A549 (cell line): ENCODE results near the gene GSTK1.

Experiments
- EP300 ChIP-seq, 2 experiments: fragments of >200 bp; sonication (Bioruptor Twin); formaldehyde crosslinking; IDR thresholded peaks; 2 replicates in 1 of 2; 3 replicates in 1 of 2; pipeline ENCODE4 v1.6.1; 2016 to 2017
- ESRRA ChIP-seq: fragments of 150-350 bp; IDR thresholded peaks from 2 replicates; pipeline ENCODE4 v1.6.1; 2014; ENCODE audit warnings: mild to moderate bottlenecking, low read length, borderline replicate concordance
- NR3C1 ChIP-seq: fragments of >200 bp; sonication (Bioruptor Twin); formaldehyde crosslinking; IDR thresholded peaks from 3 replicates; pipeline ENCODE4 v1.6.1; 2017
- POLR2A ChIP-seq: IDR thresholded peaks from 2 replicates; pipeline ENCODE4 v1.6.1; 2012; ENCODE audit warnings: mild to moderate bottlenecking, low read length
- SMC3 ChIP-seq: fragments of >200 bp; sonication (Bioruptor Twin); formaldehyde crosslinking; IDR thresholded peaks from 3 replicates; pipeline ENCODE4 v1.6.1; 2018; ENCODE audit warnings: inconsistent platforms
- SREBF2 ChIP-seq: fragments of 450-650 bp; IDR thresholded peaks from 2 replicates; pipeline ENCODE4 v1.6.1; 2014; ENCODE audit warnings: mild to moderate bottlenecking, moderate library complexity
- TP53 ChIP-seq: fragments of 250-450 bp; sonication (Bioruptor Pico); IDR thresholded peaks from 2 replicates; pipeline ENCODE4 v1.5.0; 2021; ENCODE audit warnings: mild to moderate bottlenecking, moderate library complexity
- ZNF302 ChIP-seq: fragments of 250-450 bp; sonication (Bioruptor Pico); IDR thresholded peaks from 2 replicates; pipeline ENCODE4 v1.9.0; 2021; ENCODE audit warnings: inconsistent platforms, mild to moderate bottlenecking, moderate library complexity
- TF ChIP-seq, protein P1 (sequence below): fragments of 450-650 bp; IDR thresholded peaks from 2 replicates; pipeline ENCODE4 v1.6.1; 2014; ENCODE audit warnings: antibody characterized with exemption
- TF ChIP-seq, protein P2 (sequence below): fragments of >200 bp; sonication (Bioruptor Twin); formaldehyde crosslinking; IDR thresholded peaks from 3 replicates; pipeline ENCODE4 v1.5.1; 2016
- TF ChIP-seq, protein P3 (sequence below): fragments of 150-350 bp; IDR thresholded peaks from 2 replicates; pipeline ENCODE4 v1.6.1; 2014; ENCODE audit warnings: low read depth, mild to moderate bottlenecking, low read length
- TF ChIP-seq, protein P4 (sequence below): IDR thresholded peaks from 2 replicates; pipeline ENCODE4 v1.6.1; 2012; ENCODE audit warnings: low read depth, borderline replicate concordance

DNA sequence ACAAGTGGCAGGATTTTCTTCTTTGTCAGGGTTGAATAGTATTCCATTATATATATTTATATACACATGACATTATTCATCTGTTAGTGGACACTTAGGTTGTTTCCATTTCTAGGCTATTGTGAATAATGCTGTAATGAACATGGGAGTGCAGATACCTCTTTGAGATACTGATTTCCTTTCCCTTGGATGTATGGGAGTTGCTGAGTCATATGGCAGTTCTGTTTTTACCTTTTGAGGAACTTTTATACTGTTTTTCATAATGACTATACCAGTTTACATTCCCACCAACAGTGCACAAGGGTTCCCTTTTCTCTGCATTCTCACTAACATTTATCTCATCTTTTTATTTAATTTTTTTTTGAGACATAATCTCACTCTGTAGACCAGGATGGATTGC lies 50.9 kb downstream of the GSTK1 start:
- TF ChIP-seq, protein P1, sequence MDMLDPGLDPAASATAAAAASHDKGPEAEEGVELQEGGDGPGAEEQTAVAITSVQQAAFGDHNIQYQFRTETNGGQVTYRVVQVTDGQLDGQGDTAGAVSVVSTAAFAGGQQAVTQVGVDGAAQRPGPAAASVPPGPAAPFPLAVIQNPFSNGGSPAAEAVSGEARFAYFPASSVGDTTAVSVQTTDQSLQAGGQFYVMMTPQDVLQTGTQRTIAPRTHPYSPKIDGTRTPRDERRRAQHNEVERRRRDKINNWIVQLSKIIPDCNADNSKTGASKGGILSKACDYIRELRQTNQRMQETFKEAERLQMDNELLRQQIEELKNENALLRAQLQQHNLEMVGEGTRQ = no peak
- TF ChIP-seq, protein P2, sequence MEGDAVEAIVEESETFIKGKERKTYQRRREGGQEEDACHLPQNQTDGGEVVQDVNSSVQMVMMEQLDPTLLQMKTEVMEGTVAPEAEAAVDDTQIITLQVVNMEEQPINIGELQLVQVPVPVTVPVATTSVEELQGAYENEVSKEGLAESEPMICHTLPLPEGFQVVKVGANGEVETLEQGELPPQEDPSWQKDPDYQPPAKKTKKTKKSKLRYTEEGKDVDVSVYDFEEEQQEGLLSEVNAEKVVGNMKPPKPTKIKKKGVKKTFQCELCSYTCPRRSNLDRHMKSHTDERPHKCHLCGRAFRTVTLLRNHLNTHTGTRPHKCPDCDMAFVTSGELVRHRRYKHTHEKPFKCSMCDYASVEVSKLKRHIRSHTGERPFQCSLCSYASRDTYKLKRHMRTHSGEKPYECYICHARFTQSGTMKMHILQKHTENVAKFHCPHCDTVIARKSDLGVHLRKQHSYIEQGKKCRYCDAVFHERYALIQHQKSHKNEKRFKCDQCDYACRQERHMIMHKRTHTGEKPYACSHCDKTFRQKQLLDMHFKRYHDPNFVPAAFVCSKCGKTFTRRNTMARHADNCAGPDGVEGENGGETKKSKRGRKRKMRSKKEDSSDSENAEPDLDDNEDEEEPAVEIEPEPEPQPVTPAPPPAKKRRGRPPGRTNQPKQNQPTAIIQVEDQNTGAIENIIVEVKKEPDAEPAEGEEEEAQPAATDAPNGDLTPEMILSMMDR = no peak
- TF ChIP-seq SREBF2 = no peak
- no peak for TF ChIP-seq POLR2A
- no peak for TF ChIP-seq ZNF302
- TF ChIP-seq SMC3 = no peak
- TF ChIP-seq NR3C1 = no peak
- TF ChIP-seq TP53 (CRISPR knock-in tag) = no peak
- no peak for TF ChIP-seq ESRRA
- TF ChIP-seq, protein P3, sequence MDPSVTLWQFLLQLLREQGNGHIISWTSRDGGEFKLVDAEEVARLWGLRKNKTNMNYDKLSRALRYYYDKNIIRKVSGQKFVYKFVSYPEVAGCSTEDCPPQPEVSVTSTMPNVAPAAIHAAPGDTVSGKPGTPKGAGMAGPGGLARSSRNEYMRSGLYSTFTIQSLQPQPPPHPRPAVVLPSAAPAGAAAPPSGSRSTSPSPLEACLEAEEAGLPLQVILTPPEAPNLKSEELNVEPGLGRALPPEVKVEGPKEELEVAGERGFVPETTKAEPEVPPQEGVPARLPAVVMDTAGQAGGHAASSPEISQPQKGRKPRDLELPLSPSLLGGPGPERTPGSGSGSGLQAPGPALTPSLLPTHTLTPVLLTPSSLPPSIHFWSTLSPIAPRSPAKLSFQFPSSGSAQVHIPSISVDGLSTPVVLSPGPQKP = no peak
- no peak for TF ChIP-seq EP300 (IDR thresholded peaks at IDR 0.05)
- TF ChIP-seq, protein P4, sequence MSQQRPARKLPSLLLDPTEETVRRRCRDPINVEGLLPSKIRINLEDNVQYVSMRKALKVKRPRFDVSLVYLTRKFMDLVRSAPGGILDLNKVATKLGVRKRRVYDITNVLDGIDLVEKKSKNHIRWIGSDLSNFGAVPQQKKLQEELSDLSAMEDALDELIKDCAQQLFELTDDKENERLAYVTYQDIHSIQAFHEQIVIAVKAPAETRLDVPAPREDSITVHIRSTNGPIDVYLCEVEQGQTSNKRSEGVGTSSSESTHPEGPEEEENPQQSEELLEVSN = no peak
